GM18858 (cell line): Measurements from ENCODE around the gene SCAMP4.

ENCODE experiments used
- ATAC-seq: cut with Tn5 transposase; IDR thresholded peaks from one replicate; pipeline ENCODE4 v1.9.1; 2021; ENCODE audit not compliant: unreplicated experiment

SCAMP4 gene

GRCh38 chr19:1911098-1911497 lies 5.9 kb downstream of the SCAMP4 start:
- no peak for ATAC-seq

- ATAC-seq: no peak
Measured at GRCh38 chr19:1911995-1912394, 6.8 kb downstream of the SCAMP4 start.

DNA sequence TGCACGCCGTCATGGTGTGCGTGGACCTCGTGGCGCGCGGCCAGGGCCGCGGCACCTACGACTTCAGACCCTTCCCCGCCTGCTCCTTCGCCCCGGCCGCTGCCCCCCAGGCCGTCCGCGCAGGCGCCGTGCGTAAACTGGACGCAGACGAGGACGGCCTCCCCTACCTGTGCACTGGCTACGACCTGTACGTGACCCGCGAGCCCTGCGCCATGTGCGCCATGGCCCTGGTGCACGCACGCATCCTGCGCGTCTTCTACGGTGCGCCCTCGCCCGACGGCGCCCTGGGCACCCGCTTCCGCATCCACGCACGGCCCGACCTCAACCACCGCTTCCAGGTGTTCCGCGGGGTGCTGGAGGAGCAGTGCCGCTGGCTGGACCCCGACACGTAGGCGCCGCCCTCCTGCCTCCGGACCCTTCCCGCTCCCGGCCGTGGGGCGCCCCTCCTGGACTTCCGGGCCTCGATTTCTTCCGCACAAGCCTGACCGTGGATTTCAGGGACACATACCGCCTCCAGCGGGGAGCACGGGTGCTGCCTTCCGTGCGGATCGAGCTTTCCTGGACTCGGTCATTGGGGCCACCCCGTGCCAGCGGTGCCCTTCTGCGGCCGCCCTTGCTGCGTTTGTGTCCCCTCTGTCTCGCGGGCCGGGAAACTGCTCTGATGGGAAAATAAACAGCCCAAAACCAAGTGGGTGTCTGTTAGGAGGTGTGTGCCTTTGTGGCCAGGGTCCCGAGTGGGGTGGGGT lies 7.7 kb downstream of the SCAMP4 start:
- ATAC-seq: no peak

DNA sequence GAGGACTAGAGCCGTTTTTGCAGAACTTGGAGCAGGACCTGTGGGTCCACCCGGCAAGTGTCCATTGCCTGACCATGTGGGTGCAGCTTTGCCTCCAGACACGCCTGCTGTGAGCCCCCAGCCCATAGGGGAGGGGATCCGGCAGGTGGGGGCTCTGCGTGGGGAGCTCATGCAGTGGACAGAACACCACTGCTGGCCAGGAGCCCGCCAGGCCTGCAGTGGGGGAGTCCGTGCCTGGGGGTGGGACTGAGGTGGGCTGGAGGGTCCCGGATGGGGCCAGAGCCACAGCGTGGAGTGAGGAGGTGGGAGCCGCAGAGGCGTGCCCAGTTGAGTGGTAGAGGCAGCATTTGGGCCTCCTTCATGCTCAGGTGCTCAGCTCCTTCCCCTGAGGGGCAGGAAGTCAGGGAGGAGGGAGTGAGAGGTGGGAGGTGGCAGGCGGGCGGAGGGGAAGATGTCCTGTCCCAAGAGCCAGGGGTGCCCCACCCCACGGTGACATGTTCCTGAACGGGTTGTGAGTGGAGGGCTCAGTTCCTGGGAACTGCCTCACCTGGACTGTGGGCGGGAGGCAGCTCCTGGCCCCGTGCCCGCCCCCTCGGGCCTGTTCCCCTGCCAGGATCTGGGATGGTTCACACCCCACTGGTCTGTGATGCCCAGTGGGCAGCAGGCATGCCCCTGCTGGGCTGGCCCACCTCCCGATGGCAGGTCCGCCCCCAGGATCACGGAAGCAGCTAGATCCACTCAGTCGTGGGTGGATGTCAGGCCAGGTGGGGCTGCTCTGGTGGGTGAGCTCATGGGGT lies 8.8 kb downstream of the SCAMP4 start:
- no peak for ATAC-seq

DNA sequence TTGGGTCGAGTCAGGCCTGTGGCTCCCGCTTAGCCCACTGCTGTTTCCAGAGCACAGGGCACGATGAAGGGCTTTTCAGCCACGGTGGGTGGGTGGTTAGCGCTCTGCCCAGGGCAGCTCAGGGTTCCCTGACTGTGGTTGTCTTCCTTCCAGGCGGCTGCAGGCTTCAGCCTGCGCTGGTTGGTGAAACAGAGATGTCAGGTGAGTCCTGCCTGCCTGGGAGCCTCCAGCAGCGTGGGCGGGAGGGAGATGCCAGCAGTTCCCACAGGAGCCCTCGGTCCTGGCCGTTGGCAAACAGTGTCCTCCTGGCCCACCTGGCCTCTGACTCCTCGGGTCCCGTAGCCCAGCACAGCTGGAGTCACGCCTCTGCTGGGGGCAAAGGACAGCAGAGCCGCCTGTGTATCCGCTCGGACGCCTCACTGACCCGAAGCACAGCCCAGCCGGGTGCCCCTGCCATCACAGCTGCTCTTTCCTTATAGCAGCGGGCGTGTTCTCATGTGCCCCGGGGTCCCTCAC lies 9.7 kb downstream of the SCAMP4 start:
- ATAC-seq: no peak

DNA sequence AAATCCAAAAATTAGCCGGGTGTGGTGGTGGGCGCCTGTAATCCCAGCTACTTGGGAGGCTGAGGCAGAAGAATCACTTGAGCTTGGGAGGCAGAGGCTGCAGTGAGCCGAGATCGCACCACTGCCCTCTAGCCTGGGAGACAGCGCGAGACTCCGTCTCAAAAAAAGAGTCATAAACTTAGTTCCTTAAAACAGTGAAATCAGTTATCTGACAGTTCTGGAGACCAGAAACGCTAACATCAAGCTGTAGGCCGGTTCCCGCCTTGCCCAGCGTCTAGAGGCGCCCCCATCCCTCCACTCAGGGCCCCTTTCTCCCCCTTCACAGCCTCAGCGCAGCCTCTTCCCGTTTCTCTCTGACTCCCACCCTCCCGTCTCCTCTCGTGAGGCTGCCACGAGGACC lies 11.9 kb downstream of the SCAMP4 start:
- ATAC-seq: no peak

GRCh38 chr19:1917926-1918325 lies 12.7 kb downstream of the SCAMP4 start:
- ATAC-seq: no peak

GRCh38 chr19:1918975-1919374 lies 13.8 kb downstream of the SCAMP4 start:
- no peak for ATAC-seq

GRCh38 chr19:1920644-1921043 lies 15.4 kb downstream of the SCAMP4 start:
- ATAC-seq: no peak

DNA sequence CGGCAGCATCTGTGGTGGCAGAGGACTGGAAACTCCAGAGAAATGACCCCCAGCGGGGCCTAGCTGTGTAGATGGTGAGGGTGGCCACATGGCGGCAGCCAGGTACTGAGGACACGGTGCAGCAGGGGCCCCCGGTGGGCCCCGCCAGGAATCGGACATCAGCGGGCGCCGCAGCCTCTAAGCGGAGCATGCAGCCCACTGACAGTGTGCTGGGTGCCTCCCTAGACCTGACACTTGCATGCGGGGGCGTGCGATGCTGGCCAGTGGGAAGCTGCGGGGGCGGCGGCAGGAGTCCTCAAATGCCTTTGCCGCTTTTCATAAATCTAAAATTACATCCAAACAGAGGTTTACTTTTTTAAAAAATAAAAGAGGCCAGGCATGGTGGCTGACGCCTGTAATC lies 16.1 kb downstream of the SCAMP4 start:
- ATAC-seq: no peak

- no peak for ATAC-seq
Measured at GRCh38 chr19:1921825-1922224, 16.6 kb downstream of the SCAMP4 start.

DNA sequence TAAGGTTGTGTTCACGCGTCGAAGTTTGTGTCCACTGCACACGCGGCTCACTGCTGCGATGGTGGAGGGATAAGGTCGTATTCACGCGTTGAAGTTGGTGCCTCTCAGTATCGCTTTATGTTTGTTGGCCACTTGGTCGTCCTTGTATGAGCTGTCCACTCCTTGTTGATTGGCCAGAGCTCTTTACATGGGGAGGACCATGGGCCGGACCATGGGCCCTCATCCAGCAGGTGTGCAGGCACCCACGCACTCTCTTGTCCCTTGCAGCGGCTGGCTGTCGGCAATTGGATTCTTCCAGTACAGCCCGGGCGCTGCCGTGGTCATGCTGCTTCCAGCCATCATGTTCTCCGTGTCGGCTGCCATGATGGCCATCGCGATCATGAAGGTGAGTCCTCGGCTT lies 17.6 kb downstream of the SCAMP4 start:
- ATAC-seq: no peak

DNA sequence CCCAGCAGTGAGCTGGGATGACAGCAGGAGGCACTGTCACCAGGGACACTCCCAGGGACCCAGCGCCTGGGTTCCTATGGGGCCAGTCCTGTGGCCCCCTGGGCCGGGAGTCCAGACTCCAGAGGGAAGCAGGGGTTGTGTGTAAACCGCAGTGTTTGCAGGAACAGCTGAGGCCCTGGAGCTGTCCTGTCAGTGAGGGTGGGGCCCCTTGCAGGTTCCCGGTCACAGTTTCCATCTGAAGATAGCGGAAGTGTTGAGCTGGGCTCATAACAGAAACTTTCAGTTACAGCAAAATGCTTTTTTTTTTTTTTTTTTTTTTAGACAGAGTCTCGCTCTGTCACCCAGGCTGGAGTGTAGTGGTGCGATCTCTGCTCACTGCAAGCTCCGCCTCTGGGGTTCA lies 18.1 kb downstream of the SCAMP4 start:
- no peak for ATAC-seq

- no peak for ATAC-seq
Measured at GRCh38 chr19:1924320-1924961, 19.2 kb downstream of the SCAMP4 start.

DNA sequence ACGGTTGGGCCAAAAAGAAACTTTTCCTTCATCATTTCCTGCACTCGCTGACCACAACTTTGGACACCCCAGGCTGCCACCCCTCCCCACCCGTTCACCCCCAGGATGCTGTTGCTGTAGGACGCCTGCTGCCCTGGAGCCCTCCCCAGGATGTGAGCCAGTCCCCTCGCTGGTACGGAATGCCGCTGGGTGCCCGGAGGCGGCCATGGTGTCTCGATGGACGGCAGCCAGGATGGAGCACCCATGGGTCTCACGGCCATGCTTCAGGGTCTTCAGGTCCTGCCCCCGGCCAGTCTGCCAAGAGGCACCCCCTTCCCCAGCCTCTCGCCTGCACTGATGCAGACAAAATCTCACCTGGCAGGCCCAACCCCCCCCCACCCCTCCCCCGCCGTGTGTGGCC lies 20.3 kb downstream of the SCAMP4 start:
- no peak for ATAC-seq

DNA sequence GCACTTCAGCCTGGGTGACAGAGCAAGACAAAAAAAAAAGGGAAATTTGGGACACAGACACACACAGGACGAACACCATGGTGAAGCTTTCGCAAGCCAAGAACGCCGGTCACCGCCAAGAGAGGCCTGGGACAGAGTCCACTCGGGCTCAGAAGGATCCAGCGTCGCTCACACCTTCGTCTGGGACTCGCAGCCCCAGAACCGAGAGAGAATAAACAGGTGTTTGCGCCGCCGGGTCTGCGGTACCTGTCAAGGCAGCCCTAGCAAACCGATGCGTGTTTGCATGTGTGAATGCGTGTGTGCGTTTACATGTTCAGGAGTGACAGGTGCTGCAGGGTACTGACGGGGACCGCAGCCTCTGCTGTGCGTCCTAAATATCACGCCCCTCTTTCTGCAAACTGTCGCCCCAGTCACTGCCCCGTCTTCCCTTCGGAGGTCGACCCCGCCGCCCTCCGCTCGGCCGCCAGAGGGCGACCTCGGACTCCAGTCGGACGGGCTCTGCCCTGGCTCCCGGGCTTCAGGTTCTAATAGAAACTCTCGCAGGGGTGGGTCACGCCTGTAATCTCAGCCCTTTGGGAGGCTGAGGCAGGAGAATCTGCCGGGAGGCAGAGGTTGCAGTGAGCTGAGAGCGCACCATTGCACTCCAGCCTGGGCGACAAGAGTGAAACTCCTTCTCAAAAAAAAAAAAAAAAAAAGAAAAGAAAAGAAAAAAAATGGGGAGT lies 24.0 kb downstream of the SCAMP4 start:
- ATAC-seq: no peak

- ATAC-seq: no peak
Measured at GRCh38 chr19:1931445-1931844, 26.2 kb downstream of the SCAMP4 start.

DNA sequence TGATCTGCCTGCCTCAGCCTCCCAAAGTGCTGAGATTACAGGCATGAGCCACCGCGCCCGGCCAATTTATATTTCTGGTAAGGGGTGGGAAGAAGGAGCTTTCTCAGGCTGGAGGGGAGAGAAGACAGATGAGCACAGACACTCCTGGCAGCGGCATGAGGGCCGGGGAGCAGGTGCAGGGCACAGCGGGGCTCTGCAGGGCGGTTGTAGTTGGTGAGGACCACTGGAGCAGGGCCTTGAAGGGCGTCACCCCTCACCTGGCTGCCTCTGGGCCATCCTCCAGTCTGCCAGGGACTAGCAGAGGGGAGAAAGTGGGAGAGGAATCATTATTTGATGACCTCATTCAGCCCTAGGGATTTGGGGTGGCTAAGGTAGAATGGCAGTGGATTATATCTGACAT lies 27.2 kb downstream of the SCAMP4 start:
- no peak for ATAC-seq

DNA sequence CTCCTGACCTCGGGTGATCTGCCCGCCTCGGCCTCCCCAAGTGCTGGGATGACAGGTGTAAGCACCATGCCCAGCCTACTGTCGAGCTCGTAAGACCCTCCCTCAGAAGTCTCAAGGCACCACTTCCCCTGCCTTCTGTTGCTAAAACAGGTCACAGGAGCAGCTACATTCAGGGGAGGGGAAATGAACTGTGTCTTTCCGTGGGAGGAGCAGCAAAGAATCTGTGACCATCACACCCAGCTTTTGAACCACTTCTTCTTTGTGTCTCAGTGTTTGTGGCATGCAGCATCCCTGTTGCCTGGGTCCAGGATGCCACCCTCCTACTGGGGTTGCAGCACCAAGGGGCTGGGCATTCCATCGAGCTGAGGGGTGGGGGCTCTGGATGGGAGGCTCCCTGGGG lies 28.0 kb downstream of the SCAMP4 start:
- ATAC-seq: no peak

DNA sequence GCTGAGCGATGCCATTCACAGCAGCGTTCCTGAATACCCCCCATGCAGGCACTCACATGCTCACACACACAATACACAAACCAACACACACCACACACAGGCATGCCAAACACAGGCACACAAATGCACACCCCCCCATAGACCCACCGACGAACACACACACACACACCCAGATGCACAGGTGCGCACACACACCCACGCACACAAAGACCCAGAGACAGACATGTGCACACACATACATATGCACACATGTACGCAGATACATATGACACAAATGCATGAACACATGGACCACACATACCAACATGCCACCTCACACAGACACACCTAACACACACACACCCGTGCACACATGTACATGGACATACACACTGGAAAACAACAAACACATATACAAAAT lies 28.7 kb downstream of the SCAMP4 start:
- ATAC-seq: no peak
